Right lobe of liver (tissue), 6 donors: Measurements from ENCODE around the gene DENND1B. TPM values are rescaled to one million over a fixed set of nuclear protein-coding genes. Genes with fewer than 3 reads are reported as not detected.

Experiments
- ATAC-seq, 4 donors: fragments of 200-7000 bp; cut with Tn5 transposase; one replicate each; pipeline ENCODE4 v1.9.1; 2020; ENCODE audit warnings: mild to moderate bottlenecking in 4 of 4, moderate library complexity in 4 of 4
- DNase-seq, 3 donors: peaks; one replicate each; pipeline ENCODE4 v3.0.0-alpha.2; 2020
- H3K27ac ChIP-seq, 3 donors: fragments of 200-600 bp; one replicate each; pipeline ENCODE4 v1.8.0; 2022
- H3K27me3 ChIP-seq, 2 donors: fragments of 200-600 bp; one replicate each; pipeline ENCODE4 v1.8.0; 2022
- H3K36me3 ChIP-seq, 4 donors: fragments of 200-600 bp; sonication (generic) in 1 of 4; one replicate each; pipeline versions ENCODE4 v1.5.1 to v1.8.0; 2017 to 2022; ENCODE audit warnings: control low read depth in 1 of 4
- H3K4me1 ChIP-seq, 4 donors: fragments of 200-600 bp; sonication (generic) in 1 of 4; one replicate each; pipeline versions ENCODE4 v1.5.1 to v1.8.0; 2017 to 2022; ENCODE audit warnings: control low read depth in 1 of 4
- H3K4me3 ChIP-seq, 3 donors: fragments of 200-600 bp; one replicate each; pipeline ENCODE4 v1.8.0; 2022
- H3K9me3 ChIP-seq, 4 donors: fragments of 200-600 bp; sonication (generic) in 1 of 4; one replicate each; pipeline versions ENCODE4 v1.5.1 to v1.8.0; 2017 to 2022; ENCODE audit warnings: control low read depth in 1 of 4
- CTCF ChIP-seq, 4 donors: fragments of 200-600 bp in 3 of 4; fragments of 450-650 bp in 1 of 4; IDR thresholded peaks; one replicate each; pipeline versions ENCODE4 v1.5.1 to v1.8.0; 2016 to 2022; ENCODE audit warnings: antibody characterized with exemption in 4 of 4, mild to moderate bottlenecking in 2 of 4
- POLR2A ChIP-seq: fragments of 450-650 bp; IDR thresholded peaks from one replicate; pipeline ENCODE4 v1.6.1; 2017; ENCODE audit warnings: antibody characterized with exemption, mild to moderate bottlenecking
- WGBS: methylation state at CpG from one replicate; pipeline ENCODE4 v1.1.6; 2018; ENCODE audit warnings: low coverage, low lambda C conversion rate; ENCODE audit not compliant: insufficient coverage; ENCODE audit errors: missing lambda C conversion rate; 5-methylcytosine and 5-hydroxymethylcytosine counted together
- intact Hi-C, 2 donors: fragments of 100-400 bp; cut with DNase I; formaldehyde crosslinking; loops; one replicate each; pipeline versions ENCODE4 v1.11.2 to v1.14.1; 2022
- total RNA-seq, 6 experiments: library from RNA; depleted of rRNA in 2 of 6; stranded (reverse); fragments of >200 nt in 2 of 6; fragmentation: NEBNext Ultra II Directional in 3 of 6; extraction: Animal tissue kit (Norgen Biotek cat#: 25700) in 3 of 6; gene quantifications; one replicate each; pipeline versions ENCODE4 v1.1.0 to v1.2.4, GENCODE V29; 2016 to 2023
- donor health status: DM: no; HTN: yes; CAD: no.
- donor health status: DM: no; HTN: no; CAD: no.
- donor health status: DM: no; HTN: no; CAD: no.
- donor health status: DM: no; HTN: yes; CAD: no.
- donor health status: DM: no; HTN: yes; CAD: no.

DENND1B gene
- total RNA-seq, 6 experiments from 2014 or later, result 6.4 to 8.9 (median 7.3) TPM

GRCh38 chr1:197686231-197686630 lies 89.0 kb downstream of the DENND1B start:
- 90% methylated on average over 2 of the region's 2 CpGs for WGBS
- no peaks in the 10 kb centered on the region for H3K36me3 ChIP-seq
- H3K4me1 ChIP-seq, result peaks cover 0 to 4% (median 0%) of the 10 kb centered on the region in 4 donors
- no peak overlapping the region for H3K4me3 ChIP-seq
- H3K27ac ChIP-seq, result no peak overlapping the region
- H3K9me3 ChIP-seq, result peaks cover 0 to 3% (median 0%) of the 10 kb centered on the region in 4 donors
- intact Hi-C loops, result no loop called here
- no peaks in the 10 kb centered on the region for H3K27me3 ChIP-seq
- TF ChIP-seq POLR2A (no peak), CTCF (IDR thresholded peaks at IDR 0.05) (no peak)
- no peak for ATAC-seq
- DNase-seq, result no peak

GRCh38 chr1:197685785-197686184 lies 89.5 kb downstream of the DENND1B start:
- Histone ChIP-seq H3K27me3 (no peaks in the 10 kb centered on the region), H3K4me3 (no peak overlapping the region), H3K27ac (no peak overlapping the region), H3K36me3 (no peaks in the 10 kb centered on the region), H3K4me1 (peaks cover 0 to 4% (median 0%) of the 10 kb centered on the region in 4 donors), H3K9me3 (peaks cover 0 to 3% (median 0%) of the 10 kb centered on the region in 4 donors)
- TF ChIP-seq POLR2A (no peak), CTCF (IDR thresholded peaks at IDR 0.05) (no peak)
- ATAC-seq, result peak in 1 of 4 donors; percentile 38
- no peak for DNase-seq
- 21% methylated on average over 1 of the region's 1 CpG for WGBS
- intact Hi-C loops, result no loop called here

GRCh38 chr1:197683895-197684553 lies 91.3 kb downstream of the DENND1B start:
- intact Hi-C loops, result no loop called here
- no peak for DNase-seq
- Histone ChIP-seq H3K27me3 (no peaks in the 10 kb centered on the region), H3K4me1 (peaks cover 0 to 4% (median 0%) of the 10 kb centered on the region in 4 donors), H3K36me3 (no peaks in the 10 kb centered on the region), H3K4me3 (no peak overlapping the region), H3K27ac (no peak overlapping the region), H3K9me3 (peaks cover 0 to 3% (median 0%) of the 10 kb centered on the region in 4 donors)
- 77% methylated on average over 6 of the region's 6 CpGs for WGBS
- TF ChIP-seq POLR2A (no peak), CTCF (IDR thresholded peaks at IDR 0.05) (no peak)
- ATAC-seq, result no peak

GRCh38 chr1:197683280-197683679 lies 92.0 kb downstream of the DENND1B start:
- Histone ChIP-seq H3K27me3 (no peaks in the 10 kb centered on the region), H3K4me1 (peaks cover 0 to 4% (median 0%) of the 10 kb centered on the region in 4 donors), H3K4me3 (no peak overlapping the region), H3K36me3 (no peaks in the 10 kb centered on the region), H3K9me3 (peaks cover 0 to 3% (median 0%) of the 10 kb centered on the region in 4 donors), H3K27ac (no peak overlapping the region)
- 90% methylated on average over 3 of the region's 3 CpGs for WGBS
- TF ChIP-seq POLR2A (no peak), CTCF (IDR thresholded peaks at IDR 0.05) (no peak)
- ATAC-seq (no peak), DNase-seq (no peak)
- intact Hi-C loops, result no loop called here
